GM18873 (cell line): ENCODE measurements around the gene IL4I1.

Experiments
- ATAC-seq: cut with Tn5 transposase; IDR thresholded peaks from one replicate; pipeline ENCODE4 v1.9.1; 2021; ENCODE audit warnings: mild to moderate bottlenecking, moderate library complexity, moderate number of reproducible peaks; ENCODE audit not compliant: unreplicated experiment, low FRiP score

Gene IL4I1

DNA sequence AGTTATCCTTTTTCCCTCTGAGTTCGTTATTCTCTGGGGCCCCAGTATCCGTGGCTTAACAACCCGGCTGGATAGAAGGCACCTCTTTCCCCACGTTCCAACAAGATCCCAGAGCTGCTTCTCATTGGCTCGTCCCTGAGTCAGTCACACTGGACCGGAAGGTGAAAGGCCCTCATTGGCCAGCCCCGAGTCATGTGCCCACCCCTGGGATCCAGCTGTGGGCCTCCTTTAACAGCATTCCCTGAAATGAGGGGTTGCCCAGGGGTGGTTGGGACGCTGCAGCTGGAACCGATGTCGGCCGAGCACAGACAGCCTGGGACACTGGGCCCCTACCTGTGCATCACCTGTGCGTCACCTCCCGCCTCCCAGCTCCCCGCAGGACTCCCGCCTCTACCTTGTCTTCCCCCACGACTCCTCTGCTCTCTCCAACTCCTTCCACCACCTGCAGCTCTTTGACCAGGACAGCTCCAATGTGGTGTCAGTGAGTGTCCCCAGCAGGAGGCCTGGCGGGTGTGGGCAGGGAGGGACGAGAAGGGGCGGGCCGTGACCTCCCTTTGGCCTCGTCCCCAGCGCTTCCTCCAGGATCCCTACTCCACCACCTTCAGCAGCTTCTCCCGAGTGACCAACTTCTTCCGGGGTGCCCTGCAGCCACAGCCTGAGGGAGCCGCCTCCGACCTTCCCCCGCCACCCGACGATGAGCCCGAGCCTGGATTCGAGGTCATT, 14.9 kb downstream of the IL4I1 start:
- ATAC-seq = no peak

GRCh38 chr19:49881186-49881585, 15.5 kb downstream of the IL4I1 start:
- ATAC-seq = no peak

- no peak for ATAC-seq
Observed at GRCh38 chr19:49880162-49880869, 16.4 kb downstream of the IL4I1 start.

DNA sequence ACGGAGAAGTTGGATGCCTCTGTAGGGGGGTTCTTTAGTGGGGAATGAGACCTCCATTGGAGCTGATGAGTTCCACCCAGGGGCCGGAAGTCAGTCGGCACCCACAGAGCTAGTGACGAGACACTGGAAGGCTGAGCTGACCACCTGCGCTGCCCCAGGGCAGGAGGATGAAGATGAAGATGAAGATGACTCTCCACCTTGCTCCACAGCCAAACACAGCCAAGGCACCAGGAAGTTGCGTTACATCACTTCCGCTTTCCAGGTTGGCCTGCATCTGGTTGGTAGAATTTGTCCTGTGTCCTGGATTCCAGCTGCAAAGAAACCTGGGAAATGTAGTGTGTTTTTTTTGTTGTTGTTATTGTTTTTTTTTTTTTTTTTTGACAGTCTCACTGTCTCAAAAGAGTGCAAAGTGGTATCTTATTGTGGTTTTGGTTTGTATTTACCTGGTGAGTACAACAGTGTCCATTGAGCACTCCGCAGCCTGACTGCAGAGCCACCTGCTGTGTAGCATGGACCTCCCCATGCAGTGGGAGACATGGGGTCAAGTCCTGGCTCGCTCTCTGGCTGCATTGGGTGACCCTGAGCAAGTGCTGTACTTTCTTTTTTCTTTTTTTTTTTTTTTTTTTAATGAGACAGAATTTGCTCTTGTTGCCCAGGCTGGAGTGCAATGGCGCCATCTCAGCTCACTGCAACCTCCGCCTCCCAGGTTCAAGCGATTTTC, 17.3 kb downstream of the IL4I1 start:
- ATAC-seq = no peak

DNA sequence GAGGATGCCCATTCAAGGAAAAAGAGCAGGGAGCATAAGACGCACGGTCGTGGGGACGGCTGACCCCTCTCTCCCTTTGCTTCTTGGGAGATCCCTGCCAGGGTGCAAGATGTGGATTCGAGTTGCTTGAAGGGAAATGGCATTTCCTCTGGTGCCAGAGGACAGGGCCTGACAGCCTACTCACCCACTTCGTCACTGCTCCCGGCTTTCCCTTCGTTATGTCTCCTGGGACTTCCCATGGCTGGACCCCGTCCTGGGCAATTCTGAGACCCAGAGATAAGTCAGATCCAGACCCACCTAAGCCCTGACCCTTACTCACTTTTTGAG, 18.0 kb downstream of the IL4I1 start:
- no peak for ATAC-seq

- peak; percentile 26 for ATAC-seq
Observed at GRCh38 chr19:49877879-49878743, 18.6 kb downstream of the IL4I1 start.

DNA sequence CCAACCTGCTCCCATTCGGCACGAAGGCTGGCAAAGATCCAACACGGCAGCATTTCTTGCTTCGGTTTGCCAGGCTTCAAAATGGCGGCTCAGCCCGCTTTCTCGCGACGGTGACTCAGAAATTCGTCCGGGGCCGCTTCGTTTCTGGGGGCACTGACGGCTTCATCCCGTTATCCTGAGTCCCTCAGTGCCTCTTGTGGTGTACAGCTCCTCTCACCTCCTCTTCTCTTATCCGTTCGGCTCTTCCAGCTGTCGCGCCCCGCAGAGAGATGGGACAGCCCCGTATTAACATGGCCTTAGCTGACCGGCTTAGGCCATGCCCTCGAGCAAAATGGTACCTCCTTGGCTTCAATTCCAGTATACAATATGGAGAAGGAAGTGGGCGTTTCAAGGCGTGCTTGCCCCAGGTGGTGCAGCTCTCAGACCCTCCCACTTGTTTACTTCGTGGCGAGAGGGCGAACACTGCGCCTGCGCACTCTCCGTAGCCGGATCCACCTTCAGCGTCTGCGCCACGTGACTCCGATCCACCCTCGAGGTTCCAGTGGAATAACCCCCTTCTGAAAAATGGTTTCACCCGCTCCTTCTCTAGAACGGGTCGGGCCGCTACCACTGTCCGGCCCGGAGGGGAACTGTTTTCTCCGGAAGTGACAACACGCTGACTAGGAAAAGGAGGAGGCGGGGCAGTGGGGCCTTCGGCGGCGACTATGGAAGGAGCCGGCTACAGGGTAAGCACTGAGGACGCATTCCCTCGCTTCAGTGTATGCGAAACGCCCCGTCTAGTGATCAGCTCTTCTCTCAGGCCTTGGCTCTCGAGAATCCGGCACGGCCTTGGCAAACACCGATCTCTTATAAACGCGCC, 19.4 kb downstream of the IL4I1 start, which contains the start of the genes AKT1S1 and TBC1D17:
TSS of gene AKT1S1 (minus strand) at position 336 of the 859 bp plus-strand sequence. CDS start 4,060 bp downstream, outside the sequence.
TSS of gene TBC1D17 (plus strand) at position 683 of the 859 bp plus-strand sequence. CDS start at position 705, 22 bp downstream.
- peak; percentile 54 for ATAC-seq

DNA sequence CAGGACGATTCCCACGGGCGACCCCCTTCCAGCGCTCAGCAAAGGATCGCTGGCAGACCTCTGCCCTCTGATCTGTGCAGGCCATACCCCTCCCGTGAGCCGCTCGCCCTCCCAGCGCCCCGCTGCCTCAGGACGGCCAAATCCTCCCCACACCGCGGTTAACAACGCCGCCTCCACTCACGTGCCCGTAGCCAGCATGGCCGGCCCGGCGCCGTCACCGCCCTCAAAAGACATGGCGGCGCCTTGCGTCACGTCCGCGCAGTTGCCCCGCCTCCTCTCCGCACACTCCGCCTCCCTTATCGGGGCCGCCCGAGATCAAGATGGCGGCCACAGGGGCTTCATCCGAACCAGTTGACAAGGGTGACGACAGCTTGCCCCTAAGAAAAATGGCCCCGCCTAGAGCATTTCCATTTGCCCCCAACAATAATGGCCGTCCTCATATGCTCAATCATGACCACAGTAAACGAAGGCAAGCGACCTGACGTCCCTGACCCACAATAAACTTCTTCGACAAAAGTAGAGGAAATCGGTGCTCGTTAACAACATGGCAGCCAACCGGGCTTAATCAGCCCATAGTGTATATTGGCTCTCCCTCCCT, 20.2 kb downstream of the IL4I1 start:
- ATAC-seq = peak; percentile 35

GRCh38 chr19:49875857-49876421, 20.7 kb downstream of the IL4I1 start:
- ATAC-seq = no peak

- ATAC-seq = no peak
Observed at GRCh38 chr19:49875177-49875576, 21.5 kb downstream of the IL4I1 start.

DNA sequence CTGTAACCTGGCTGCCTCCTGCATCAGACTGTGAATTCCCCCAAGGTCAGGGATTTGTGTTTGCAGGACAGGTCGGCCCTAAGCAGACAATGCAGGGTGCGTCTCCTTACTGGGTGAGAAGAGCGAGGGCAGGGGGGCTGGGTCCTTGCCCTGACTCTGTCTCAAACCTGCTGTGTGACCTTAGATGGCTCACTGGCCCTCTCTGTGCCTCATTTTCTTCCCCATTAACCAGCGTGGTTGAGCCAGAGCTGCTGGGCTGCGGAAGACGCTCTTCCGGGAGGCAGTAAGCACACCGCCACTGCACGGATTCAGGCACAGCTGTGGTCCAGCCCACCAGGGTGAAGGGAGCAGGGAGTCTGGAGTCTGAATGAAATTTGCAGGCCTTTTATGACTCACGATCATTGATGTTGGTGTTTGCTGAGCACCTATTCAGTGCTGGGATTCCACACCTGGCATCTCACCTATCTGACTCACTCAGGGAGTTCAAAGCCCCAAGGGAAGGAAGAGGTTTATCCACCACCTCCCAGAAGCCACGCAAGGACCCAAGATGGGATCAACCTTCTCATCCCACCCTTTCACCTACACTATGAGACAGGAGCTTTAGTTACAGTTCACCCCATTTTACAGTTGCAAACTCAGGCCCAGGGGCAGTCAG, 22.1 kb downstream of the IL4I1 start:
- ATAC-seq = no peak

DNA sequence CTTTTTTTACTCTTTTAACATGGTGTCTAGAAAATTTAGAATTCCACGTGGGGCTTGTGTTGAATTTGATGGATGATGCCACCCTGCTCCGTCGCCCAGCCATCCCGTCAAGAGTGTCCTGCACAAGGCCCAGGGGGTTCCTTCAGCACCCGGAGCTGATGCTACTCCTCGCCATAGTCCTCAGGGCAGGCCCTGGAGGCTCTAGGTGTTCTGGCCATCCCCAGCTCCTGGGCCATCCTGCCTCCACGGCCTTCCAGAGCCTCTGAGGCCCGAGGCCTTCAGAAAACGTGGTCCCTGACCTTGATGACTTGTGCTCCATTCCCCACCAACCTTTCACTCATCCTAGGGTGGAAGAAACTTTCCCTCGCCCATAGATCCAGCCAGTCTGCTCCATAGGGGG, 22.9 kb downstream of the IL4I1 start:
- ATAC-seq = no peak

- no peak for ATAC-seq
Observed at GRCh38 chr19:49873129-49873521, 23.6 kb downstream of the IL4I1 start.

- no peak for ATAC-seq
Observed at GRCh38 chr19:49872245-49873128, 24.2 kb downstream of the IL4I1 start.

DNA sequence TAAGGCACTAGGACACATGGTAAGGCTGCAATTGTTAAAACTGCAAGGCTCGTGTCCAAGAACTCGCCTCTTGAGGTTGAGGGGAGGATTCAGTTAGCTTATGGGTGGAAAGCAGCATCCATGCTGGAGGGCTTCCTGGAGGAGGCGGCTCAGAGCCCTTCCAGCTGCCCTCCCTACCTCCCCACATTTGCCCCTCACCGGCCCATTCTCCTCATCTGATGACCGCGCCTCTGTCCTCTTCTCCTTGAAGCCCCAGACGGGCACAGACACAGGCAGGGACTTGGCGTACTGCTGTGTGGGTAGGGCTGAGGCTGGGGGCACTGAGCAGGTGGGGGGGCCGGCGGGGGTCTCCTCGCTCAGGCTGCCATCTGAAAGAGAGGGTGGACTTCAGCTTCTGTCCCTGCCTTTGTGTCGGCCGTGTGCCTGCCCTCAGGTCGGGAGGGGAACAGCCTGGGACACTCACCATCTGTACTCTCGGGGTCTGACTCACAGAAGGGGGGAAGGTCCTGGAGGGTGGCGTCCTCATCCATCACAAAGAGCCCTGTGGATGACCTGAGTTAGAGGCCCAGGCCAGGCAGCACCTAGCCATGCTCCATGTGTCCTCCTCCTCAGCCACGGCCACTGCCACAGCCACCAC, 25.2 kb downstream of the IL4I1 start:
- no peak for ATAC-seq

GRCh38 chr19:49870309-49870901, 26.3 kb downstream of the IL4I1 start:
- ATAC-seq = no peak
